H9 (cell line): ENCODE measurements around the gene NME8. TPM values are rescaled to one million over a fixed set of nuclear protein-coding genes. Genes with fewer than 3 reads are reported as not detected.

Experiments used
- DNase-seq: peaks from one replicate; pipeline ENCODE4 v3.0.0-alpha.2; 2017
- H2AFZ ChIP-seq: one replicate; pipeline ENCODE4 v1.6.1; 2013; ENCODE audit warnings: mild to moderate bottlenecking, low read length, control low read depth, moderate library complexity
- H2AK5ac ChIP-seq: 2 replicates; pipeline ENCODE4 v1.6.1; 2013; ENCODE audit warnings: low read length, control low read depth, mixed read lengths; ENCODE audit not compliant: insufficient read length
- H2BK120ac ChIP-seq: one replicate; pipeline ENCODE4 v1.6.1; 2013; ENCODE audit warnings: low read depth, mild to moderate bottlenecking, low read length, control low read depth, inconsistent platforms; ENCODE audit not compliant: poor library complexity, severe bottlenecking
- H2BK12ac ChIP-seq: 2 replicates; pipeline ENCODE4 v1.6.1; 2013; ENCODE audit warnings: low read length, control low read depth, mixed read lengths, low read depth; ENCODE audit not compliant: insufficient read length
- H2BK15ac ChIP-seq: 2 replicates; pipeline ENCODE4 v1.6.1; 2013; ENCODE audit warnings: low read depth, low read length, control low read depth
- H2BK20ac ChIP-seq: one replicate; pipeline ENCODE4 v1.6.1; 2013; ENCODE audit warnings: low read depth, mild to moderate bottlenecking, low read length, control low read depth, inconsistent platforms; ENCODE audit not compliant: poor library complexity, severe bottlenecking
- H2BK5ac ChIP-seq: 2 replicates; pipeline ENCODE4 v1.6.1; 2013; ENCODE audit warnings: low read length, control low read depth, mixed read lengths; ENCODE audit not compliant: insufficient read length
- H3K14ac ChIP-seq: 2 replicates; pipeline ENCODE4 v1.6.1; 2013; ENCODE audit warnings: low read length, control low read depth; ENCODE audit not compliant: insufficient read depth
- H3K18ac ChIP-seq: 2 replicates; pipeline ENCODE4 v1.6.1; 2013; ENCODE audit warnings: low read depth, mild to moderate bottlenecking, mixed read lengths, low read length, control low read depth; ENCODE audit not compliant: insufficient read length
- H3K23ac ChIP-seq: 2 replicates; pipeline ENCODE4 v1.6.1; 2013; ENCODE audit warnings: low read length, control low read depth, mixed read lengths, low read depth; ENCODE audit not compliant: insufficient read length
- H3K23me2 ChIP-seq: 2 replicates; pipeline ENCODE4 v1.6.1; 2013; ENCODE audit warnings: low read depth, mild to moderate bottlenecking, mixed read lengths, low read length, control low read depth; ENCODE audit not compliant: insufficient read length, poor library complexity, severe bottlenecking
- H3K27ac ChIP-seq: 2 replicates; pipeline ENCODE4 v1.5.1; 2013; ENCODE audit warnings: low read length, control low read depth, mixed read lengths, low read depth; ENCODE audit not compliant: insufficient read length
- H3K27me3 ChIP-seq: 2 replicates; pipeline ENCODE4 v1.6.1; 2013; ENCODE audit warnings: low read length, control low read depth, inconsistent platforms; ENCODE audit not compliant: insufficient read depth
- H3K4ac ChIP-seq: 2 replicates; pipeline ENCODE4 v1.6.1; 2013; ENCODE audit warnings: low read depth, mild to moderate bottlenecking, control low read depth, inconsistent platforms, low read length, moderate library complexity
- H3K4me1 ChIP-seq: 2 replicates; pipeline ENCODE4 v1.6.1; 2013; ENCODE audit warnings: low read length, control low read depth, inconsistent platforms; ENCODE audit not compliant: insufficient read depth
- H3K4me2 ChIP-seq: 2 replicates; pipeline ENCODE4 v1.6.1; 2013; ENCODE audit warnings: low read length, control low read depth, mixed read lengths; ENCODE audit not compliant: insufficient read length, insufficient read depth
- H3K56ac ChIP-seq: 2 replicates; pipeline ENCODE4 v1.6.1; 2013; ENCODE audit warnings: low read depth, mild to moderate bottlenecking, mixed read lengths, low read length, control low read depth; ENCODE audit not compliant: insufficient read length
- H3K79me1 ChIP-seq: 2 replicates; pipeline ENCODE4 v1.6.1; 2013; ENCODE audit warnings: low read depth, mild to moderate bottlenecking, moderate library complexity, low read length, control low read depth, inconsistent platforms; ENCODE audit not compliant: insufficient read depth, poor library complexity, severe bottlenecking
- H3K79me2 ChIP-seq: 2 replicates; pipeline ENCODE4 v1.6.1; 2013; ENCODE audit warnings: low read length, control low read depth, inconsistent platforms; ENCODE audit not compliant: insufficient read depth
- H3K9ac ChIP-seq: 2 replicates; pipeline ENCODE4 v1.6.1; 2013; ENCODE audit warnings: low read length, control low read depth, mixed read lengths; ENCODE audit not compliant: insufficient read length; ENCODE audit errors: extremely low read depth
- H3K9me3 ChIP-seq: one replicate; pipeline ENCODE4 v1.6.1; 2013; ENCODE audit warnings: low read depth, low read length, inconsistent platforms; ENCODE audit not compliant: control insufficient read depth
- H3T11ph ChIP-seq: one replicate; pipeline ENCODE4 v1.6.1; 2013; ENCODE audit warnings: mild to moderate bottlenecking, low read length, control low read depth, inconsistent platforms
- H4K20me1 ChIP-seq: one replicate; pipeline ENCODE4 v1.6.1; 2013; ENCODE audit not compliant: control insufficient read depth, insufficient read length, insufficient read depth
- H4K5ac ChIP-seq: 2 replicates; pipeline ENCODE4 v1.6.1; 2013; ENCODE audit warnings: low read depth, mild to moderate bottlenecking, mixed read lengths, low read length, control low read depth; ENCODE audit not compliant: insufficient read length
- H4K8ac ChIP-seq: replicated peaks from 2 replicates; pipeline ENCODE4 v1.6.1; 2013; ENCODE audit warnings: low read length, control low read depth, mixed read lengths, low read depth; ENCODE audit not compliant: insufficient read length
- H4K91ac ChIP-seq: 2 replicates; pipeline ENCODE4 v1.6.1; 2013; ENCODE audit warnings: low read depth, mild to moderate bottlenecking, moderate library complexity, mixed read lengths, low read length, control low read depth; ENCODE audit not compliant: insufficient read length
- H3K27ac Mint-ChIP-seq, 3 experiments: 2 replicates in 2 of 3; 3 replicates in 1 of 3; pipeline ENCODE4 v1.8.0; 2020 to 2021; ENCODE audit warnings: mixed read lengths in 3 of 3, mild to moderate bottlenecking in 1 of 3, moderate library complexity in 1 of 3
- H3K27me3 Mint-ChIP-seq: 2 replicates; pipeline ENCODE4 v1.8.0; 2021; ENCODE audit warnings: low read depth, mild to moderate bottlenecking, moderate library complexity, mixed read lengths
- H3K36me3 Mint-ChIP-seq, 3 experiments: 2 replicates in 2 of 3; 3 replicates in 1 of 3; pipeline ENCODE4 v1.8.0; 2020 to 2021; ENCODE audit warnings: low read depth in 3 of 3, mixed read lengths in 3 of 3; ENCODE audit not compliant: insufficient read depth in 1 of 3
- H3K4me1 Mint-ChIP-seq, 2 experiments: 2 replicates each; pipeline ENCODE4 v1.8.0; 2020; ENCODE audit warnings: mixed read lengths in 2 of 2
- H3K4me3 Mint-ChIP-seq, 2 experiments: 2 replicates in 1 of 2; 3 replicates in 1 of 2; pipeline ENCODE4 v1.8.0; 2020 to 2021; ENCODE audit warnings: mild to moderate bottlenecking in 2 of 2, mixed read lengths in 2 of 2, moderate library complexity in 1 of 2
- H3K9me3 Mint-ChIP-seq, 2 experiments: 2 replicates in 1 of 2; 3 replicates in 1 of 2; pipeline ENCODE4 v1.8.0; 2020; ENCODE audit warnings: mild to moderate bottlenecking in 2 of 2, mixed read lengths in 2 of 2, moderate library complexity in 1 of 2
- WGBS: extraction: QIAGEN DNeasy Blood & Tissue Kit; methylation state at CpG from one replicate; pipeline ENCODE4 v1.1.7; 2013; ENCODE audit warnings: missing lambda C conversion rate, low lambda C conversion rate, mixed read lengths; ENCODE audit not compliant: insufficient read length; ENCODE audit errors: extremely low coverage; 5-methylcytosine and 5-hydroxymethylcytosine counted together
- total RNA-seq: library from RNA; stranded (reverse); gene quantifications from 2 replicates; pipeline ENCODE4 v1.2.1, GENCODE V29; 2021
- TF ChIP-seq, protein P1 (sequence below): fragments of 200-600 bp; sonication (generic); conservative IDR thresholded peaks from 3 replicates; pipeline ENCODE4 v1.8.0; 2021; ENCODE audit warnings: antibody characterized with exemption, mild to moderate bottlenecking

NME8 gene
- total RNA-seq, 1 experiment from 2014 or later, result 0.33 TPM

DNA sequence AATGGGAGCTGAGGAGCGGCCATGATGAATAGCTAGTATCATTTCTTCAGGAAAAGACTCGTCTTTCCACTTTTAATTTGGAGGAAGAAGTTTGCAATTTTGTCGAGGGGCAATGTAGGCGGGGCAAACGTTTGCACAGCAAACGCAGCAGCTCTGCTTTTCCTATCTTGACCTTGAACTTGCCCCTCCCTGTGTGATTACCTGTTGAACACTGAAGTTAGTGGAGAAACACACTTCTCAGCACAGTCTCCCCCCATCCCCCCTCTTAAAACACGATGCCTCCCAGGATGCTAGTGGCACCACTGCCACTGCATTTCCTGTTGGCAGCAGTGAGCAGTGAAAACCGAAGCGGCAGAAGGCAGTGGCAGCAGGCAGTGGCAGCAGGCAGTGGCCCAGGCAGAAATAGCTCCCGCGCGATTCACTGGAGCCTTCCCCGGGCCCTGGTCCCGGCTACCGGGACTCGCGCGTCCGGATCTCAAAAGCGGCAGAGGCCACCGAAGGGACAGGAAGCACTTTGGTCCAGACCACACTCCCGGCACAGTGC is 72.0 kb downstream of the NME8 start, which contains the start of gene EPDR1:
Gene EPDR1, plus strand, starts transcription at position 336 of the 544 bp plus-strand sequence. CDS start 300 bp downstream, outside the sequence.
- TF ChIP-seq, protein P1, sequence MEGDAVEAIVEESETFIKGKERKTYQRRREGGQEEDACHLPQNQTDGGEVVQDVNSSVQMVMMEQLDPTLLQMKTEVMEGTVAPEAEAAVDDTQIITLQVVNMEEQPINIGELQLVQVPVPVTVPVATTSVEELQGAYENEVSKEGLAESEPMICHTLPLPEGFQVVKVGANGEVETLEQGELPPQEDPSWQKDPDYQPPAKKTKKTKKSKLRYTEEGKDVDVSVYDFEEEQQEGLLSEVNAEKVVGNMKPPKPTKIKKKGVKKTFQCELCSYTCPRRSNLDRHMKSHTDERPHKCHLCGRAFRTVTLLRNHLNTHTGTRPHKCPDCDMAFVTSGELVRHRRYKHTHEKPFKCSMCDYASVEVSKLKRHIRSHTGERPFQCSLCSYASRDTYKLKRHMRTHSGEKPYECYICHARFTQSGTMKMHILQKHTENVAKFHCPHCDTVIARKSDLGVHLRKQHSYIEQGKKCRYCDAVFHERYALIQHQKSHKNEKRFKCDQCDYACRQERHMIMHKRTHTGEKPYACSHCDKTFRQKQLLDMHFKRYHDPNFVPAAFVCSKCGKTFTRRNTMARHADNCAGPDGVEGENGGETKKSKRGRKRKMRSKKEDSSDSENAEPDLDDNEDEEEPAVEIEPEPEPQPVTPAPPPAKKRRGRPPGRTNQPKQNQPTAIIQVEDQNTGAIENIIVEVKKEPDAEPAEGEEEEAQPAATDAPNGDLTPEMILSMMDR, result peak; percentile 43; the same call in 1 of the 3 replicates
- Histone ChIP-seq H3K9me3 (no peaks in the 10 kb centered on the region), H3K14ac (peak within 1 kb of the TSS; percentile 59), H4K8ac (no peak within 1 kb of the TSS), H3K4me2 (peak within 1 kb of the TSS; percentile 87), H3K23ac (no peak within 1 kb of the TSS), H3K18ac (peak within 1 kb of the TSS; percentile 77), H3K27ac (no peak within 1 kb of the TSS), H2BK12ac (no peak within 1 kb of the TSS), H2BK5ac (no peak within 1 kb of the TSS), H2BK15ac (no peak within 1 kb of the TSS), H3T11ph (no peak within 1 kb of the TSS), H4K5ac (no peak within 1 kb of the TSS), H3K56ac (no peak within 1 kb of the TSS), H3K4ac (no peak within 1 kb of the TSS), H3K23me2 (peaks cover 20% of the 10 kb centered on the region), H3K27me3 (peaks cover 11% of the 10 kb centered on the region; the same call in 1 of the 2 replicates), H2BK20ac (no peak within 1 kb of the TSS), H2BK120ac (no peak within 1 kb of the TSS), H2AFZ (no peak within 1 kb of the TSS), H3K9ac (peak within 1 kb of the TSS; percentile 55), H3K79me1 (no peaks in the 10 kb centered on the region), H4K91ac (no peak within 1 kb of the TSS), H2AK5ac (no peak within 1 kb of the TSS), H3K79me2 (no peaks in the 10 kb centered on the region), H3K4me1 (no peaks in the 10 kb centered on the region), H4K20me1 (no peaks in the 10 kb centered on the region)
- Mint-ChIP-seq H3K27ac (no peak within 1 kb of the TSS), H3K36me3 (peaks cover 0 to 2% (median 2%) of the 10 kb centered on the region in 3 experiments; a peak in 2 of 7 replicates), H3K9me3 (0 out of 5 replicates have a peak, but pooled peaks cover 0 to 3% of the 10 kb centered on the region in 2 experiments), H3K4me3 (peak within 1 kb of the TSS; percentile 81 to 86), H3K4me1 (peaks cover 16 to 21% of the 10 kb centered on the region in 2 experiments), H3K27me3 (peaks cover 60% of the 10 kb centered on the region)
- DNase-seq, result peak; percentile 75
- no CpG with 5 or more reads among the region's 22 CpGs for WGBS
